Activated T-cell treated with anti-CD3 and anti-CD28 coated beads, Interleukin-2, amount 50 U/mL, for 1 hour (primary cell): ENCODE results near the gene RORB.

ENCODE experiments used
- DNase-seq: peaks from one replicate; pipeline ENCODE4 v3.0.0-alpha.2; 2020

Gene RORB

DNA sequence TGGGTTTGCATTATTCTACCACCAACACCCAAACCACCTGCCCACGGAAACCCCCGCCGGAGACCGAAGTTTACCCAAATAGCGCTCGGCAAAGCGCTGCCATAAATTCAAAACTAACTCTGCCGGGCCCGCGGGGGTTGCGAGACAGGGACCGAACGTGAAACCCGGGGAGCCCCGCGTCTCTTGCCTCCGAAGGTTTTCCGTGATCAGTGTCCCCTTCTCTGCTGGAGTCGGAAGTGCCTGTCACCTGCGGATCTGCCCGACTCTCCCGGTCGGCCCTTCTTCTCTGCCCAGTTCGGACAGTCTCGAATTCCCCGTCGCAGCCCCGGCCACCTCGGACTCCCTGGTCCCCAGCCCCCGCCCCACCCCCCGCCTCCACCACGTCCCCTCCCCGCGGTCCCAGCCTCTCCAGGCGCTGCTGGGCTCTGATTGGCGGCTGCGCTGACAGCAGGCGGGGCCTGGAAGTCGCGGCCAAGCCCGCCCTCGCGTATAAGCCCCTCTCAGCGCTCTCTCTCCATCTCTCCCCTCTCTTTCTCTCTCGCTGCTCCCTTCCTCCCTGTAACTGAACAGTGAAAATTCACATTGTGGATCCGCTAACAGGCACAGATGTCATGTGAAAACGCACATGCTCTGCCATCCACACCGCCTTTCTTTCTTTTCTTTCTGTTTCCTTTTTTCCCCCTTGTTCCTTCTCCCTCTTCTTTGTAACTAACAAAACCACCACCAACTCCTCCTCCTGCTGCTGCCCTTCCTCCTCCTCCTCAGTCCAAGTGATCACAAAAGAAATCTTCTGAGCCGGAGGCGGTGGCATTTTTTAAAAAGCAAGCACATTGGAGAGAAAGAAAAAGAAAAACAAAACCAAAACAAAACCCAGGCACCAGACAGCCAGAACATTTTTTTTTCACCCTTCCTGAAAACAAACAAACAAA lies at the start of gene RORB:
TSS of gene RORB (plus strand) at position 517 of the 929 bp plus-strand sequence. CDS start 642 bp downstream, outside the sequence.
- peak; percentile 29 for DNase-seq

DNA sequence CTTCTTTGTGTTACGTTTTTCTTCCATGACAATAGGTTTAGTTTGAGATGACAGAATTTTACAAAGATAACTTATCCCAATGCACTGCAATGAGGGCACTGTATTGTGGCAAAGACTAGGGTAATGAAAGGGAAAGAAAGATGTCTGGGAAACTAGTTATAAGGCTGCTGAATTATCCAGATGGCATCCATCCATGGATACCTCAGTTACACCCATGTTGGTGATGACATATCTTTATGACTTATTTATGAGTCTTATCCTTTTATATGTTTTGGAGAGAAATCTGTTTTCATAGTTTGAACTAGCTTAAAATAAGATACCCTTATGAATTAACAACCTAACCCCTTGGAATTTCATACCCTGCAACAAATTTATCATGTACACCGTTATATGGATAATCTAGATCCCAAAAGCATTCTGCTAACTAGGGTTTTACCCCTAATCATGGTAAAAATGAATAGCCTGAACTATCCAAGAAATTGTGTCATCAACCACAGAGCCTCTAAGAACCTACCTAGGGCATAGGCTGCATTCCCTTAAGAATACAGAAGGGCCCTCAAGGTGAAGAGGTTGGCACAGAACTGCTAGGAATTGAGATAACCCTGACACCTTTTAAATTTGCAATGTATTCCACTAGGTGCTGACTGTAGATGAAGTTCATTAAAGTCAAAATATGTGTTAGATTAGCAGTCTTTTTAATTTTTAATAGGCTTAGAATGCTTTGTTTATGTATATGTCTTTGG lies 49.5 kb upstream of the RORB start:
- DNase-seq, result no peak

DNA sequence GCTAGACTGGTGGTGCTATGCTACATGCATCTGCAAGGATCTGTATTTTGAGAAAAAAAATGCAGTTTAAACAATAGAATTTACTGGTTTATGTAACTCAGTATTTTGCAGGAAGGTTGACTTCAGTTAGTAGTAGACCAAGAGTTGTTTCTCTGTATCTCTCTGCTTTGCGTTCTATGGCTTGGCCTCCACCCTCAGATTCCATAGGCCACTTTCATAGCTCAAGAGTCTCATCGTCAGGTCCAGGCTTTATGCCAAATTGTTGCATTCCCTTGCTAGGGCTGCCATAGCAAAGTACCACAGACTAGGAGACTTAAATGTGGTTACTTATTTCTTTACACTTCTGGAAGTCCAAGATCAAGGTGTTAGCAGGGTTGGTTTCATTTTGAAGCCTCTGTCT lies 48.1 kb upstream of the RORB start:
- no peak for DNase-seq

DNA sequence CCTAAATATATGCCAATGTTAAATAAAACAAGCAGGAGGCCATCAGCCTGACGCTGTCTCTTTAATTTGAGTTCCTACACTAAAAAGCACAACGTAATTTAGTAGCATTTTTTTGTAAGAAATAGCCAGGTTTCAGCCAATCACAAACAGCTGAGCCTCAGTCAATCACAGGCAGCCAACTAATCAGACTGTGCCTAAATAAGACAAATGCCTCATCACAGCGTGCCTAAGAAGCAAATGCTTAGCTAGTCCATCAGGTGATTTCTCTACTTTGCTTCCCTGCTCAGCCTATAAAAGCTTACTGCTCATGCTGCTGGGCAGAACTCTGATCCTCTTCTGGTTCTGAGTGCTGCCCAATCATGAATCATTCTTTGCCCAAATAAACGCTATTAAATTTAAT lies 38.3 kb upstream of the RORB start:
- no peak for DNase-seq

DNA sequence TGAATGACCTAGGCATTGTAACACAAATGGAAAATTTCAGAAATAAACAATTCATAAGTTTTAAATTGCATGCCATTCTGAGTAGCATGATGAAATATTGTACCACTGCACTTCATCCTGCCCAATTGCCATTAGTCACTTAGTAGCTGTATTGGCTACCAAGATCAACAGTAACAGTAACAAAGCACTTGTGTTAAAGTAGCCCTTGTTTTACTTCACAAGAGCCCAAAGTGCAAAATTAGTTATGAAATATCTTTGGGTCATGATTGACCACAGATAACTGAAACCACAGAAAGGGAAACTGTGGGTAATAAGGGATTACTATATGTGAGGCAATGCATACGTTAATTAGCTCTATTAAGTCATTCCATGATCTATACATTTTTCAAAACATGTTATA lies 33.3 kb upstream of the RORB start:
- DNase-seq, result no peak

DNA sequence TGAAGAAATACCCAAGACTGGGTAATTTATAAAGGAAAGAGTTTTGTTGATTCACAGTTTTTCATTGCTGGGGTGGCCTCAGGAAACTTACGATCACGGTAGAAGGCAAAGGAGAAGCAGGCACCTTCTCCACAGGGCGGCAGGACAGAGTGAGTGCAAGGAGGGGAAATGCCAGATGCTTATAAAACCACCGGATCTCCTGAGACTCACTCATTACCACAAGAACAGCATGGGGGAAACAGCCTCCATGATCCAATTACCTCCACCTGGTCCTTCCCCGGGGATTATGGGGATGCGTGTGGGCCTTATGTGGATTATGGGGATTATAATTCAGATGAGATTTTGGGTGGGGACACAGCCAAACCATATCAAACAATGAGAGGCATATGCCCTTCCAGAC lies 18.5 kb upstream of the RORB start:
- no peak for DNase-seq

DNA sequence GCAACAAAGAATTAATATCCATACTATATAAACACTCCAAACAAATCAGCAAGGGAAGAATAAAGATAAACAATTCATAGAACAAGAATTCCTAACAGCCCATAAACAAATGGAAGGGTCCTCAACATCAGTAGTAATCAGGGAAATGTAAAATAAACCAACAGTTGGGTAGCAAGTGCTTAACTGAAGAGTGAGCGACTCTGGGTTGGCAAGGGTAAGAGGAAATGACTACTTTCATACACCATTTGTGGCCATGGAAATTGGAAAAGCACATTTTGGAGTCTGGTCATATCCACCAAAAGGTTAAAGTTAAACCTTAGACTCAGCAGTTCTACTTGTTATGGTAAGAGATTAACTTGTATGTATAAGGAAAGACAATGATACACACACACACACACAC lies 17.4 kb upstream of the RORB start:
- no peak for DNase-seq

DNA sequence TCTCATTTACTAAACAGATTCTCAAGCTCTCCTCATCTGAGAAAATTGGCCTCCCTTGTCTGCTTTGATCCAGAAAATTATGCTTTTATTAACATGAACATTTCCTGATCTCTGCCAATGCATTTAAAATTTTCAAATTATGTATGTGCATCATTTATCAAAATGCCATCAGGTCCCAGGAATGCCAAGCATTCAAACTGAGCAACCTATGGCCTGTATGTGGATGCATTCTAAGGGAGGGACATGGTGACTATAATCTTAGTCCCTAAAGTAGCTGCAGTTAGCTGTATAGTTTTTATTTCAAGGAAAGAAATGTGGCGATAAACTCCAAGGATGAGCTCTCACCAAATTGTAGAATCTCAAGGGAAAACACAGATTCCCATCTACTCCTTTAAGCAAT lies 9.7 kb upstream of the RORB start:
- no peak for DNase-seq

DNA sequence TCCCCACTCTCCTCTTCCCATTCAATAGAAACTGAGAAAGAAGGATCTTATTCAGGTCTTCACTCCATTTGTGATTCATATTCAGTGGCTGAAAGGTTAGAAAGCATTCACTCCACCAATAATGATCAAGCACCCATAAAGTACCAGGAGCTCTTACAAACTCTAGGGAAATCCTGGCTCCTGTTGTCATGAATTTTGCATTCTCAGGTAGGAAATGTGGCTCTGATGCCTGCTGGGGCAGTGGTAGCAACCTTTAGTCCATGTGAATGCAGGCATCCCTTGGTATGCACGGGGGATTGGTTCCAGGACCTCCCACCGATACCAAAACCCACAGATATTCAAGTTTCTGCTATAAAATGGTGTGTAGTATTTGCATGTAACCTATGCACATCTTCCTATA lies 3.6 kb upstream of the RORB start:
- no peak for DNase-seq

DNA sequence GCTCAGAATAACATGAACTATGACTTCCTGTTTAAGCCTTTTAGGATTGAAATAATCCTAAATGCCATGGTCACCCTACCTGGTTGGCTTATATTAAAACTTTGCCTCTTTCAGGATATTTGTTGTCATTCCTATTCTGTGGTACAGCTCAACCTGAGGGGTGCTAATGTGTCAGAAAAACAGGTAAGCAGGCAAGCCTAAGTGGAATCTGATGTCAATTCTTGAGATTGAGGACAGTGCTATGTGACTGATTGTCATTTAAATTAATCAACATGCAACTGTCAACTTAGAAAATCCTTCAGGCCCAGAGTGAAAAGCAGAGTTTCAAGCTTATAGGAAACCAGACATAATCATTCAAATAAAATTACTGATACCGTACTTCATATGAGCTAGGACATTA lies 2.6 kb upstream of the RORB start:
- DNase-seq, result no peak

DNA sequence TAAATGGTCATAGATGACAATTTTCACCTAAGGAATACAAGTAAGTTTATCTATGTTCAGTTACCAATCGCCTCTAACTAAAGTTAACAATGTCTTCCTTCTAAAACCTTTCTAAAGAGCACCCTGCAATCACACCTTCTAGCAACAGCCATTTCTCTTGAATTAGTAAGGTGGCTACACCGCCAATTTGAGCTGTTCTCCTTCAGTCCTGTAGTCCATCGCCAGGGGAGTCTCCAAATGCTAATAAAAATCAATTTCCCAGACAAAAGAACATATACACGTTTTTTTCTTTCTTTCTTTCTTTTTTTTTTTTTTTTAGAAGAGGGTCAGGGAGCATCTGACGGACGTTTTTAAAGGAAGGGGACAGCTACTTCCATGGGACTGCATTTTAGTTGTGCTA lies 729 bp upstream of the RORB start:
- DNase-seq, result no peak

DNA sequence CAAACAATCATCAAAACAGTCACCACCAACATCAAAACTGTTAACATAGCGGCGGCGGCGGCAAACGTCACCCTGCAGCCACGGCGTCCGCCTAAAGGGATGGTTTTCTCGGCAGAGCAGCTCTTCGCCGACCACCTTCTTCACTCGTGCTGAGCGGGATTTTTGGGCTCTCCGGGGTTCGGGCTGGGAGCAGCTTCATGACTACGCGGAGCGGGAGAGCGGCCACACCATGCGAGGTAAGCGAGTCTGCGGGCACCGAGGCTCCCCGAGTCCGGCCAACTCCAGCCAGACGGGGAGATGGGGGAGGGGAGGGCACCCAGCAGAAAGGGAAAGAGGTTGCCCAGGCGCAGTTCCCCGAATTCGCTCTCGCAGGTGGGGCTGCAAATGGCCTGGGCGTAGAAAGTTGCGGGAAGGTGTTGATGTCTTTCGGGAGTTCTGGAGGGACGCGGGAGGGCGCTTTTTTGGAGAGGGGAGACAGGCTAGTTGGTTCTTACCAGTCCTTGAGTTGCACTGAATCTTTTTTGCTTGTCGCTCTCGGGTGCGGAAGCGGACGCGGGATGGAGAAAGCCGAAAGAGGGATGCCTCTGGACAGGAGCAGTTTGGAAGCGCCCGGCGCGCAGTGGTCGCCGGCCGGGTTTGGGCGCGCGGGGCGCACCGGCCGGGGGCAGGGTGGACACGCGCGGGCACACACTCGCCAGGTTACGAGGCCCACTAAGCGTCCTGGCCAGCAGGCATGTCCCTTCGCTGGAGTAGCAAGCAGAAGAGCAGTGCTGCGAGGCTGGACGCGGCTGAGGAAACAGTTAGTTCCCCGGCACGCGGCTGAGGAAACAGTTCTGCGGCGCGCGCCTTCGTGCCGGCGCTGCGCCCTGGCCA lies 849 bp downstream of the RORB start:
- DNase-seq, result no peak

DNA sequence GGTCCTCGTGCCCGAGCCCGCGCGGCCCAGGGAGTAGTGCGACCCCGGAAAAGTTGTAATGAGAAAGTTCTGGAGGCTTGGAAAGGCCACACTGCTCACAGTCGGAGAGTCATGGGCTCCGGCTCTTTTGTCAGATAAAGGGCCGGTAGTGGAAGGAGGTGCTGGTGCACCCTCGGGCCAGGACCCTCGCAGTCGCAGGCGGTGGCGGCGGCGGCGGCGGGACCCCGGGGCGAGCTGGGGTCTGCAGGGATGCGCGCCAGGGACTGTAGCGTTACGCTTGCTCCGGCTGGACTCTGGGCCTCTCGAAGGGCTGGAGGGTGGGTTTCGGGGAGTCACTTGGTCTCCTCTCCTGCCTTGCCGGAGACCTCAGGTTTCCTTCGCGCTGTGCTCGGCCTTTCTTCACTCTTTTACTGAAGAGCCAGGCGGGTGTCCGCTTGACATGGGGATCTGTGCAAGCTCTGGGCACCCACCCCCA lies 1.5 kb downstream of the RORB start:
- no peak for DNase-seq

DNA sequence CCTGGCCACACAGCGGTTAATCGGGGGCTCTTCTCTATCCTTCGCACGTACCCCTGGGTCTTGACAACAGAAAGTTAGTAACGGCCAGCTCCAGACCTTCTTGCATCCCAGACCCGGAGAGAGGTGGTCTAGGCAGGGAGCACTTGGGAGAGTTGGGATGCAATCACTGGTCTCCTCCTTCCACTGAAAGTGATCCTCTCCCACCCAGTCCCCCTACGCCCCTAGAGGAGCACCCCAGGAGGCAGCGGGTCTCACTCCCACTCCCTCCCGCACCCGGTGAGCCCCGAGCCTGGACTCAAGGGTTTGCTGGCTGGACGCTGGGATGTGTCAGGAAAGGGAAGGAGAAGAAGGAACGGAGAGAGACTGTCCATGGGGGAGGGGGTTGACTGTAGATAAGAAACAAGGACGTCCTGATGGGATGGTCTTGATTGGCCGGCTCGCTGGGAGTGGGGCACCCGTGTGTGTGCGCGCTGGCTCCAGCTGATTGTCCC lies 2.0 kb downstream of the RORB start:
- no peak for DNase-seq

DNA sequence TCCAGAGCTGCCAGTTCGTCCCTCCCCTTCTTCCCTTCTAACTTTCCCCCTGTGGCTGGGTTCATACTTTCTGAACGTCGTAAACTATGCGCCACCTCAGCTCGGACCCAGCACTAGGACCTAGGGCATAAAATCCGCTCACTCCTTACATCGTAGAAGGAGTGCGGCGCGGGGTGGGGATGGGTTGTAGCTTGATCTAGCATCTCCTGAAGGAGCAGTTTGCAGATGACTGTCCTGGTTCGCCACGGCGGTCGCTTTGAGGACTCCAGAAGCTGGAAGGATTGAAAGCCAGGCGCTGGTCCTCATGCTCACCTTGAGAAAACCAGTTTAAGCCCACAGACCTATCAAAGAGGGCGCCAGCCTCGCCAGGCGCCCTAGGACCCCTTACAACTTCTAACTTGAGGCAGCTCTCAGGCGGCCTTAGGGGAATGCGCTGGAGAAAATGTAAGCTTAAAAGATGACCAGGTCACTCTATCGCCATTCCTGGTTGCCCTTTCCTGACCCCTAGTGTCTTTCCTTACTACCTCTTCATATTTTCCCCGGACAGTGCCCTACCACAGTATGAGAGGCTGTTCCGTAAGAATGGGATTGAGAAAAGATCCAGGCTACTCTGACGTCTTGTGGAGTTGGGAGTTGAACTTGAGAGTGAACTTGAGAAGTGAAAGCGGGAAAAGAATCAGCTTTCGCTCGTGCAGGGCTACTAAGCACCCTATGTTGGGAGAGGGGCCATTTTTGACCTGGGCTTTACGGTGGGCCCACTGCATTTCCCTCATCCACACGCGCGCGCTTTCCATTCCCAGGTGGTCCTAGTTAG lies 2.8 kb downstream of the RORB start:
- no peak for DNase-seq

DNA sequence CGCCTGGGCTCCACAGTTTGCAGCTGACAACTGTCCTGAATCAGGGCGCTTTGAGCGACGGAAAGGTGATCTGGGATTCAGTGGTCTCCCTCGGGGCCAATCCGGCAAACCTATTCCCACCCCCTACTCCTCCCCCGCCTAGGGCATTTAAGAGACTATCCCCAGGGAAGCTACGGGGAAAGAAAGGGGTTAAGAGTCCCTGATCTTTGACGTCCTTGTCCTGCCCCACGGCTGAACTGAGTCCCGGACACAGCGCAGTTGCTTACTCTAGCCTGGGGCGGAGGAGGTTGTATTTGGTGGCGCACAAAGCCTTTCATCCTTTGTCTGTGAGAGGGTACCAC lies 3.4 kb downstream of the RORB start:
- no peak for DNase-seq

DNA sequence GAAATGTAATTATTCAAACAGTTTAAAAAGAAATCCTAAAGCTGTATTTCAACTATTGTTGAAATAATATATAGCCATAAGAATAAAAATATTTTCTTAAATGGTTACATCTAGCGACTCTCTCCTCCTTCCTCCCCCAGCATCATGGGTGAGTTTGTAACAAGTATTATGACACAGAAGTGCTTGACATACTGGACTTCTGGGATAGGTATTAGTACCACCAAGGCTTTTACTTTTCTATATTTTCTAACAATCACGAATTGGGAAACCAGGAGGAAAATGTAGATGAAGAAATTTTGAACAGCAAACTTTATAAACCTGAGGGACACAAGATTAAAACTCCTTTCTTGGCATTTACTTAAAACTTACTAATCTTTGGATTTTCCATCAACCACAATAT lies 4.4 kb downstream of the RORB start:
- no peak for DNase-seq

DNA sequence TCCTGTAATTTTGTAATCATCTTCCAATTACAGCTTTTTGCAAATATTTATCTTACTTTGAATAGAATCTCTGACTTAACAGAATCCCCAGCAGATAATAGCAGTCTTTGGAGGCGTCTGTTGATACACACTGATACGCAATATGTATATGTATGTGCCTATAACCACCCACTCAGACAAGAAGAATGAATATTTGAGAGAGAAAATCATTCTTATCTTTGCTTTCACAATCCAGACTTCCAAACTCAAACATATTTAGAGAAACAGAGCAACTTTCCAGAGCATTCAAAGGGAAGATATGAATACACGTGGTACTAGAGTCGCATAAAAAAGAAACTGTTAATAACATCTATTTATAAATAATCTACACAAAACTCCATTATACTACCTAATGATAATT lies 6.1 kb downstream of the RORB start:
- DNase-seq, result no peak

DNA sequence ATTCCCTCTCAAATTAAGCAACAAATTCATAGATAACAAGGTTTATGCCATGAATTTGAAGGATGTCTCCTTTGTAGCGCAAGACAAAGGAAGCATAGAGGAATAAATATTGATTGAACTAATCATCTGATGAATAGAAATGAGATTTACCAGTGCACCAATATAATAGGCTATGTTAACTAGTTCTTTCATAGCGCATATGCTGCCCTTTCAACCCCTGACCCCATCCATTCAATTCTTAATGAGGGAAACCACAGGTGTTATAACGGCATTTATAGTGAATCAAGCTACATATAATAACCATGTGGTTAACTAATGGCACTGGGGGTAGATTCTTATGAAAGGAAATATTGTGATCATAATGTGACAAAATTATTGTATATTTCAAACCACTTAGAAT lies 6.5 kb downstream of the RORB start:
- DNase-seq, result no peak

DNA sequence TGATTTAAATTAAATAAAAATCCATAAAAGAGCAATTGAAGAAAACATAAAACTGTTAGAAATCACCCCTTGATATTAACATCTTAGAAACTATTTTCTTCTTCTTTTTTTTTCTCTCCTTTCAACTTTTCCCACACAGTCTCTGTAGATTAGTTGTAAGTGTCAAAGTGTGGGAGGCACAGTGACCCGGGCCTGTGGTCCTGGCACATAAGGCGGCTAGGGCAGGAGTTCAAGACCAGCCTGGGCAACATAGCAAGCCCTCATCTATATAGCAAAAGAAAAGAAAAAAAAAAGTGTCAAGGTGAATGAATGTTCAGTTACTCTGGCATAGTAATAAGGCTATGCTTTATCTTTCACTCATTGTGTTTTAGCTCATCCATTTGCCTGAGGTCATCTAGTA lies 14.2 kb downstream of the RORB start:
- no peak for DNase-seq

DNA sequence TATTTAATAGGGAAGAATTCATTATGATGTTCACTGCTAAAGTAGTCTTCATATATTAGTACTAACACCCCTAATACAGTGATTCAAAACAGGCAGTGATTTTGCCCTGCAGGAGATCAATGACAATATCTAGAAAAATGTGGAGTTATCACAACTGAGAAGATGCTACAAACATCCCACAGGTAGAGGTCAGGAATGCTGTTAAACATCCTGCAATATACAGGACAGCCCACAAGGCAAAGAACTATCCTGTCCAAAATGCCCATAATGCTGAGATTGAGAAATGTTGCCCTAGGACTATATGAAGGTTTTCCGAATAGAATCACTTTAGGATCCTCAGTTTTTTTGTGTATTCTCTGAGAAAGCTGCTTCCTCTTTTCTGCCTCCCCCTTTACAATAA lies 15.3 kb downstream of the RORB start:
- no peak for DNase-seq

DNA sequence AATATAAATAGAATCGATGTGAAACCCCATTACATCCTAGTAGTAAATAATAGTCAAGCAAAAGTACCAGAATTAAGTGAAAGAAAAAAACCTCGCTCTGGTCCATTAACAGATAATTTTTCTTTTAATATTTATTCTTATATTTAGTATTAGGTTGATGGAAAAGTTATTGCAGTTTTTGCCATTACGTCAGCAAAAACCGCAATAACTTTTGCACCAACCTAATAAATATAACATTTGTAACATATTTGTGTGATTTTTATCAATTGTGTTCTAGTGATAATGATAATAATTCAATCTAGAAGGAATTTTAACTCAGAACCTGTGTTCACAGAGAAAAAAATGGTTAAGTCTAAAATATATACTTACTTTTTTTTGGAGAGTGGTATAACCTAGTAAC lies 16.1 kb downstream of the RORB start:
- DNase-seq, result no peak
